Fibroblast of pulmonary artery (primary cell): ENCODE data around the gene PRDX2.

ENCODE experiments used
- DNase-seq: peaks from one replicate; pipeline ENCODE4 v3.0.0-alpha.2; 2010; ENCODE audit warnings: low read depth
- H3K4me3 ChIP-seq: replicated peaks from 2 replicates; pipeline ENCODE4 v1.5.1; 2011; ENCODE audit warnings: low read depth, mild to moderate bottlenecking, control low read depth, low read length, moderate library complexity
- TF ChIP-seq, protein P1 (sequence below): IDR thresholded peaks from 2 replicates; pipeline ENCODE4 v1.5.1; 2011; ENCODE audit warnings: mild to moderate bottlenecking, control low read depth, low read length, inconsistent platforms; ENCODE audit errors: missing control alignments

Gene PRDX2

DNA sequence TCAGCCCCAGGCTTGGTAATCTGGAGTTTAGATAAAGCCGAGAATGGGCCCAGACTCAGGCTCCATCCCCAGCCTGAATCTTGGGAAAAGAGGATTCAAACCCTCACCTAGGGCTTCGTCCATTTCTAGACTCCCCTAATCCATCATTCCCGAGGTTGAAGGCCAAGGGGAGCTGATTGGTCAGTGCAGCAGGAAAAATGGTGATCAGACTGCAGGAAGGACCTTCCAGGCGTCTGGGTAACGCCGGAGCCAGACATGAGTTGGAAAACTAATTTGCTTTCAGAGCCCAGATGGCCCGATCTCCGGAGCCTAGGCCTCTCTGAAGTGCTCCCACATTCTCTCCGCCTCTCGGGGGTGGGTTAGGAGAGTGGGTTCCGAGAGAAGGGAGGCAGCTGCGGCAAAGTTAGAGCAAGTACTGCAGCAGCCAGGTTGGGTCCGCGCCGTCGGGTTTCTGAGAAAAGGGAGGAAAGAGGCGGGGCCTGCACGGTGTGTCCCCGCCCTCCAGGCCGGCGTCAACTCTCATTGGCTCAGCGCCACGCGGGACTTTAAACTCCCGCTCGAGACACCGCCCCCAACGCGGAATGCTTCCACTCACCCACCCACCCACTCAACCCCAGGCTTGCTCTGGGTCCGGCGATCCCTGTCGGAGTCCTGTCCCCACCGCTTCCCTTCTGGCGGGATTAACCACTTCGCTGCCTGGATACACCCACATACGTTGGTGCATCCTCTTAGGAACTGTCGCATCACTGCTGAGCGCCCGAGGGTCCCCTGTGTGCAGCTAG lies 33.6 kb upstream of the PRDX2 start:
- no peak overlapping the region for H3K4me3 ChIP-seq
- no peak for DNase-seq
- TF ChIP-seq, protein P1, sequence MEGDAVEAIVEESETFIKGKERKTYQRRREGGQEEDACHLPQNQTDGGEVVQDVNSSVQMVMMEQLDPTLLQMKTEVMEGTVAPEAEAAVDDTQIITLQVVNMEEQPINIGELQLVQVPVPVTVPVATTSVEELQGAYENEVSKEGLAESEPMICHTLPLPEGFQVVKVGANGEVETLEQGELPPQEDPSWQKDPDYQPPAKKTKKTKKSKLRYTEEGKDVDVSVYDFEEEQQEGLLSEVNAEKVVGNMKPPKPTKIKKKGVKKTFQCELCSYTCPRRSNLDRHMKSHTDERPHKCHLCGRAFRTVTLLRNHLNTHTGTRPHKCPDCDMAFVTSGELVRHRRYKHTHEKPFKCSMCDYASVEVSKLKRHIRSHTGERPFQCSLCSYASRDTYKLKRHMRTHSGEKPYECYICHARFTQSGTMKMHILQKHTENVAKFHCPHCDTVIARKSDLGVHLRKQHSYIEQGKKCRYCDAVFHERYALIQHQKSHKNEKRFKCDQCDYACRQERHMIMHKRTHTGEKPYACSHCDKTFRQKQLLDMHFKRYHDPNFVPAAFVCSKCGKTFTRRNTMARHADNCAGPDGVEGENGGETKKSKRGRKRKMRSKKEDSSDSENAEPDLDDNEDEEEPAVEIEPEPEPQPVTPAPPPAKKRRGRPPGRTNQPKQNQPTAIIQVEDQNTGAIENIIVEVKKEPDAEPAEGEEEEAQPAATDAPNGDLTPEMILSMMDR, result no peak

DNA sequence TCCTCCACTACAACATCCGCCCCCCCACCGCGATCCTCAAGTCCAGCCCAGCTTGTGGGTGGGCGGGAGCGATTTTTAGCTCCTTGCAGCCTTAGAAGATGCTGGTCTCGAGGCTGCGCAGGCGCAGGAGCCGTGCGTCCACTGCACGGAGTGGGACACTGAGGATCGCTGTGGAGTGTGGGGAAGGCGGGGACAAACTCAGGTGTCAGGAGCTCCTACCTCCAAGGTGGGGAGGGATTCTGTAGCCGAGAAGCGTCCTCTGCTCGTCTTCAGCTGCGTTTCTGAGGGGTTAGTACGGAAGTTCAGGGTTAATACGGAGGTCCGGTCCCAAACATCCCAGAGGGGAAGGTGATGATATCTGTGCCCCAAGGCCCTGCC lies 33.0 kb upstream of the PRDX2 start, which contains the start of gene RTBDN:
TSS of gene RTBDN (minus strand) at position 14 of the 378 bp plus-strand sequence. CDS start 4,600 bp downstream, outside the sequence.
- H3K4me3 ChIP-seq, result peak within 1 kb of the TSS; percentile 37
- no peak for DNase-seq
- TF ChIP-seq, protein P1, result no peak

DNA sequence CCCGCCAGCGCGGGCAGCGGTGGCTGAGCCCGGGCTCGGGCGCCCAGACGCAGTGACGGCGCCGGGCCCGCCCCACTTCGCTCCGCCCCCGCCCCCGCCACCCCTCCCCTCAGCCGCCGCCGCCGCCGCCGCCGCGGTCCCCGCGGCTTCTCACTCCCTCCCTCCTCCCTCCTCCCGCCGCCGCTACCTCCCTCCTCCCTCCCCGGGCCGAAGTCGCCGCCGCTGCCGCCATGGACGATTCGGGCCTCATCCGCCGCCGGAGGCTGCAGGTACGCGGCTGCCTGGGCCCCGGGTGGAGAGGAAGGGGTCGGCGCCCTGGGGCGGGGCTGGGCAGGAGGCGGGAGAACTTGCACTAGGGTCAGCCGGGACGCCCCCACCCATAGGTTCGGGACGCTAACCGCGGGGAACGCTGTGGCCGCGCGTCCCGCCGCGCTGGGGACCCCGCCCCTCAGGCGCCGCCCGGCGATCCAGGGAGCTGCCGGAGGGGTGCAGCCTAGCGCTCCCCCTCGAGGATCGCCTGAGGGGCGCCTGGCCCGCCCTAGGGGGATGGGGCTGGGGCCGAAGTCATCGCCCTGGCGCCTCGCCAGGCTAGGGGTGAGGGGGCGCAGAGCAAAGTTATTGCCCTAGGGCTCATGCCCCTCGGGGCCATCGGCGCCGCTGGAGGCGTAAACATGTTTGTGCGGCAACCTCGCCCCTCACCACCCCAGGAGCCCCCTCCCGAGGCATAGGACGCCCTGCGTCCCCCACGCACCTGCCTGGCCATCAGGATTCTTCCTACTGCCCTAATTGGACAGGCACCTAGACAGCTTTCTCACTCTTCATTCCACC lies 32.4 kb upstream of the PRDX2 start:
- TF ChIP-seq, protein P1, result no peak
- no peak for DNase-seq
- H3K4me3 ChIP-seq, result peak overlapping the region; percentile 37

DNA sequence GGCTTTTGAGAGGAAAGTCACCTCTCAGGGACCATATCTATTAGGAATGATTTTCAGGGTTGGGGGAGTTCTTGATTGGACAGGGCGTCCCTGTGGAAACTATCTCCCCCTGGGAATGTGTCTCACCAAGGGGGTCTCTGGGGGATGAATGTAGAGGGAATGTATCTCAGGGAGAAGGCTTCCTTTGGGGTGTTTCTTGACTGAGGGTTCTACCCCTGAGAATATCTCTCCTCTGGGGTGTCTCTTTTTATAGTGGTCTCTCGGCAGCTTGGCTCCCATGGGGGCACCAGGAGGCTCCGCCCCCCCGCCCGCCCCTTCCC lies 31.8 kb upstream of the PRDX2 start:
- DNase-seq, result no peak
- H3K4me3 ChIP-seq, result no peak overlapping the region
- TF ChIP-seq, protein P1, result no peak

DNA sequence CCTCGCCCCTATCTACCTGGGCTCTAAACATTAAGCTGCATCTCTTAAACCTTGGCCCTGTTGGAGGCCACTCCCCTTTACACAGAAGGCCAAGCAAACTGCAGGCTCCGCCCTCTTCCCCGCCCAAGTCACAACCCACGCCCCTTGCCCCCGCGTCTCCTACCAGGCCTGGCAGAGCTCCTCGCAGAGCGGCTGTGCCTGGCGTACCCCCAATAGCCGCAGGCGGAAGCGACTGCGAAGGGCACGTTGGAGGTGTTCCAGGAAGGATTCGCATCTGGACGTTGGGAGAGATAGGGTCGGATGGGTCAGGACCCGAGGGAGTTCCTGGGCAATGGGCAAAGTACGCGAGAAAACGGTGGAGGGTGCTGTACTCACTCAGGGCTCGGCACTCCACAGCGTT lies 26.9 kb upstream of the PRDX2 start:
- peak; percentile 29 for DNase-seq
- TF ChIP-seq, protein P1, result no peak
- H3K4me3 ChIP-seq, result no peak overlapping the region

DNA sequence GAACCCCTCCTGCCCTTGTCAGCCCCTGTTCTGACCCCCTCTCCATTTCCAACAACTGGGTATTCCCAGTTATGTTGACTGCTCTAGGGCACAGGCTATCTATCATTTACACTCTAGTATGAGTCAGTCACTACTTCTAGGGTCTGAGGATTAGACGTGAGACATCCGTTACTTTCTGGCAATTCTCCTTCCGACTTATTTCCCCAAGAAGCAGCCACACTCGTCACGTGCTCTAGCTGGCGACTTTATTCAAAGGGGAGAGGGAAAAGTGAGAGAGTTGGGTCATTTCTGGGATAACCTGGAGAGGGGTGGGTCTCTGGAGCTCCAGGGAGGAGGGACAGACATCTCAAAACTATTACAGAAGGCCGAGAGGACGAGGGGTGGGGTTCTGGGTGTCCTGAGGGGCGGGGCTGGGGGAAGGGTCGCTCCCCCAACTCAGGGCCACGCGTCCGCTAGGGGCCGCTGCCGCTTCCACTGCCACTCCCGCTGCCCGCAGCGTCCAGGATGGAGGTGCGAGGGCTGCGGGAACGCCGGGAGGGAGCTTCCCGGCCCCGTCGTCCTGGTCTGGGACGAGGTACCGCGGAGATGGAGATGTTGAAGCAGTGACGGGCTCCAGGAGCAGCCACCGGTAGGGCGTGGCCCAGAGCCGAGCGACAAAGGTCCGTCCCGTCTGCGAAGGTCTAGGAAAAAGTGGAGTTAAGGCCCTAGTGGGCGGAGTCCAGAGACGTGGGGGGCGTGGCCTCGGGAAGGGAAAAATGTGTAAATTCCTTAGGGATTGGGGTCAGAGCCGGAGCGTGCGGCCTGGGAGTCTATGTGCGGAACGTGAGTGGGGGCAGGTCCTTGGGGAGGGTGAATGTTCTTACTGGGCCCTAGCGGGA lies 23.9 kb upstream of the PRDX2 start:
- no peak overlapping the region for H3K4me3 ChIP-seq
- DNase-seq, result no peak
- TF ChIP-seq, protein P1, result peak; percentile 34
